GM12878 (cell line): ENCODE results near the gene LSAMP. TPM values are rescaled to one million over a fixed set of nuclear protein-coding genes. Genes with fewer than 3 reads are reported as not detected.

Experiments used
- ATAC-seq: fragments of 200-7000 bp; cut with Tn5 transposase; 3 replicates; pipeline ENCODE4 v1.9.1; 2020; ENCODE audit warnings: mild to moderate bottlenecking, moderate library complexity
- BruUV-seq: library from RNA; stranded (reverse); fragments of 400-500 nt; replicated peaks from 2 replicates; lab custom pipeline; 2021; lab: Mats Ljungman, UMichigan
- CTCF ChIA-PET: fragments of 300-600 bp; sonication (Branson Sonifier 250); formaldehyde crosslinking; extraction: SDS; loops from one replicate; lab custom pipeline; 2021; ENCODE audit warnings: inconsistent platforms; lab: Yijun Ruan, JAX
- POLR2A ChIA-PET: fragments of 350-600 bp; formaldehyde crosslinking; extraction: SDS; loops from one replicate; lab custom pipeline; 2021; ENCODE audit warnings: inconsistent platforms; lab: Charles Lee
- RAD21 ChIA-PET: fragments of 300-600 bp; sonication (Branson Sonifier 250); formaldehyde crosslinking; loops from one replicate; lab custom pipeline; 2023; ENCODE audit warnings: antibody characterized with exemption; ENCODE audit not compliant: unreplicated experiment; lab: Charles Lee
- SMC1A ChIA-PET: fragments of 300-600 bp; sonication (Branson Sonifier 250); formaldehyde crosslinking; loops from one replicate; lab custom pipeline; 2023; ENCODE audit not compliant: unreplicated experiment, uncharacterized antibody; lab: Charles Lee
- DNase-seq: peaks from one replicate; pipeline ENCODE4 v3.0.0-alpha.2; 2011; ENCODE audit warnings: low read depth, low spot score
- FAIRE-seq: peaks from 3 replicates; lab custom pipeline; 2011; peaks lifted over from hg19 to GRCh38; lab: Jason Lieb, UNC
- H2AFZ ChIP-seq: 2 replicates; pipeline ENCODE4 v1.6.0; 2011; ENCODE audit warnings: low read depth, low read length, control low read depth; ENCODE audit not compliant: control insufficient read depth
- H3K27ac ChIP-seq: 2 replicates; pipeline ENCODE4 v1.5.1; 2011; ENCODE audit warnings: control low read depth; ENCODE audit not compliant: control insufficient read depth, insufficient read depth
- H3K27me3 ChIP-seq, 2 experiments: replicated peaks in 1 of 2; 2 replicates each; pipeline versions ENCODE4 v1.6.0 to v1.6.1; 2011; ENCODE audit warnings: low read length in 1 of 2; ENCODE audit not compliant: control insufficient read depth in 2 of 2, insufficient read depth in 2 of 2
- H3K36me3 ChIP-seq, 2 experiments: 2 replicates each; pipeline ENCODE4 v1.5.1; 2011; ENCODE audit warnings: low read length in 1 of 2; ENCODE audit not compliant: control insufficient read depth in 2 of 2, insufficient read depth in 2 of 2
- H3K4me1 ChIP-seq: 2 replicates; pipeline ENCODE4 v1.6.1; 2011; ENCODE audit warnings: mild to moderate bottlenecking, low read length, moderate library complexity, mixed read lengths; ENCODE audit not compliant: control insufficient read depth, insufficient read depth
- H3K4me2 ChIP-seq: 2 replicates; pipeline ENCODE4 v1.6.0; 2011; ENCODE audit warnings: control low read depth; ENCODE audit not compliant: control insufficient read depth, insufficient read depth
- H3K4me3 ChIP-seq: fragments of 200-600 bp; sonication (generic); 2 replicates; pipeline ENCODE4 v1.5.1; 2016
- H3K79me2 ChIP-seq: 2 replicates; pipeline ENCODE4 v1.6.0; 2011; ENCODE audit warnings: low read length; ENCODE audit not compliant: control insufficient read depth, insufficient read depth
- H3K9ac ChIP-seq: 2 replicates; pipeline ENCODE4 v1.8.0; 2011; ENCODE audit warnings: low read length, control low read depth, mixed read lengths; ENCODE audit not compliant: control insufficient read depth, insufficient read depth
- H3K9me3 ChIP-seq: replicated peaks from 3 replicates; pipeline ENCODE4 v1.5.1; 2011; ENCODE audit warnings: mild to moderate bottlenecking, low read length; ENCODE audit not compliant: control insufficient read depth, insufficient read depth
- H4K20me1 ChIP-seq: 2 replicates; pipeline ENCODE4 v1.6.0; 2011; ENCODE audit not compliant: control insufficient read depth, insufficient read depth
- CTCF ChIP-seq, 3 experiments: IDR thresholded peaks in 2 of 3; conservative IDR thresholded peaks in 1 of 3; 2 replicates each; pipeline ENCODE4 v1.5.1; 2011; ENCODE audit warnings: low read depth in 3 of 3, low read length in 3 of 3, mild to moderate bottlenecking in 3 of 3, control low read depth in 2 of 3, moderate library complexity in 2 of 3, inconsistent platforms in 1 of 3, mixed read lengths in 1 of 3; ENCODE audit not compliant: control insufficient read depth in 2 of 3, insufficient read depth in 1 of 3; ENCODE audit errors: extremely low read depth in 1 of 3
- MAX ChIP-seq: IDR thresholded peaks from 2 replicates; pipeline ENCODE4 v1.6.1; 2012; ENCODE audit warnings: low read depth, low read length, improper control_type of control experiment
- MLLT1 ChIP-seq: fragments of 450-650 bp; IDR thresholded peaks from 2 replicates; pipeline ENCODE4 v1.6.1; 2016; ENCODE audit warnings: mild to moderate bottlenecking
- PAX8 ChIP-seq: fragments of 450-650 bp; IDR thresholded peaks from 2 replicates; pipeline ENCODE4 v1.6.1; 2017; ENCODE audit warnings: mild to moderate bottlenecking, moderate library complexity
- RAD21 ChIP-seq: IDR thresholded peaks from 2 replicates; pipeline ENCODE4 v1.6.1; 2011; ENCODE audit warnings: mild to moderate bottlenecking, low read depth, low read length, moderate library complexity; ENCODE audit not compliant: insufficient read depth
- TCF7 ChIP-seq: IDR thresholded peaks from 2 replicates; pipeline ENCODE4 v1.6.1; 2014; ENCODE audit warnings: antibody characterized with exemption, borderline replicate concordance
- WGBS: methylation state at CpG from one replicate; pipeline ENCODE4 v1.1.6; 2016; ENCODE audit warnings: low lambda C conversion rate; ENCODE audit not compliant: insufficient replicate concordance, insufficient coverage; ENCODE audit errors: missing lambda C conversion rate; 5-methylcytosine and 5-hydroxymethylcytosine counted together
- in situ Hi-C: fragments of 300-500 bp; cut with MboI; formaldehyde crosslinking; loops from 9 replicates; pipeline ENCODE4 v1.14.3; 2018; ENCODE audit warnings: mixed read lengths
- intact Hi-C: fragments of 100-400 bp; cut with micrococcal nuclease; formaldehyde crosslinking; loops from one replicate; pipeline ENCODE4 v1.14.2; 2022; ENCODE audit not compliant: unreplicated experiment
- polyA plus RNA-seq, 11 experiments: library from polyadenylated mRNA; depleted of rRNA in 4 of 11; unstranded in 6 of 11; stranded (reverse) in 5 of 11; fragments of >200 nt; fragmentation: Nextera tagmentation in 4 of 11; fragmentation: Illumina TruSeq in 1 of 11; extraction: Ambion mirVana in 4 of 11; extraction: Trizol in 1 of 11; gene quantifications; 1 replicate in 1 of 11; 2 replicates in 10 of 11; pipeline versions ENCODE4 v1.2.1 to v1.2.3, GENCODE V29; 2011 to 2016; ENCODE audit warnings: inconsistent platforms in 2 of 11, missing spikeins in 2 of 11, low read depth in 1 of 11
- total RNA-seq, 4 experiments: library from RNA; depleted of rRNA in 3 of 4; stranded (reverse); fragments of >200 nt in 3 of 4; fragmentation: Illumina TruSeq in 1 of 4; extraction: Trizol in 1 of 4; gene quantifications; 2 replicates each; pipeline versions ENCODE4 v1.2.1 to v1.2.3, GENCODE V29; 2013 to 2021

LSAMP gene
- total and polyA plus RNA-seq, 10 of the 15 experiments (the other 5 are each of a cell fraction or from before 2014, with no cell fraction given): 2.0 to 12.7 (median 6.5) TPM

GRCh38 chr3:116127464-116127863, 317.8 kb downstream of the LSAMP start:
- no peak overlapping the region for H3K4me3 ChIP-seq
- BruUV-seq: no TSS peak
- ChIA-PET RAD21 (no interaction called here), POLR2A (interaction anchor here (0.6 to 0.7 kb wide), 2 partner anchors 133 to 317 kb away, joined by 3 to 4 read pairs; no protein-coding TSS in a partner anchor), CTCF (interaction anchor here (0.7 to 1.9 kb wide), 2 partner anchors 10 to 471 kb away, joined by 3 to 4 read pairs; no protein-coding TSS in a partner anchor), SMC1A (no interaction called here)
- DNase-seq (no peak), ATAC-seq (no peak), FAIRE-seq (no peak)
- H3K27me3 ChIP-seq: no peaks in the 10 kb centered on the region
- H3K9ac ChIP-seq: no peak overlapping the region
- no peak overlapping the region for H2AFZ ChIP-seq
- H3K4me2 ChIP-seq: no peak overlapping the region
- no peaks in the 10 kb centered on the region for H3K79me2 ChIP-seq
- in situ Hi-C loops: no loop called here
- 0% methylated on average over 1 of the region's 2 CpGs for WGBS
- no peaks in the 10 kb centered on the region for H3K36me3 ChIP-seq
- TF ChIP-seq PAX8 (no peak), TCF7 (no peak), MLLT1 (no peak), CTCF (IDR thresholded peaks at IDR 0.05 in 2 of 3, conservative IDR thresholded peaks at IDR 0.05 in 1 of 3; ENCODE audit: control insufficient read depth in 2 of 3, extremely low read depth in 1 of 3, insufficient read depth in 1 of 3, low read depth in 3 of 3, low read length in 3 of 3) (no peak), MAX (no peak), RAD21 (no peak)
- TF ChIP-seq, all 136 proteins: peak for 0
- Histone ChIP-seq H4K20me1 (no peaks in the 10 kb centered on the region), H3K27ac (no peak overlapping the region), H3K4me1 (no peaks in the 10 kb centered on the region), H3K9me3 (no peaks in the 10 kb centered on the region)
- intact Hi-C loops: no loop called here
